Fibroblast of villous mesenchyme (primary cell): ENCODE results near the gene PSAP. TPM values are rescaled to one million over a fixed set of nuclear protein-coding genes. Genes with fewer than 3 reads are reported as not detected.

Experiments used
- DNase-seq: peaks from one replicate; pipeline ENCODE4 v3.0.0-alpha.2; 2010; ENCODE audit warnings: low read depth
- H3K4me3 ChIP-seq: 2 replicates; pipeline ENCODE4 v1.5.1; 2011; ENCODE audit warnings: low read depth, mild to moderate bottlenecking, low read length
- CTCF ChIP-seq: IDR thresholded peaks from 2 replicates; pipeline ENCODE4 v1.5.1; 2012; ENCODE audit warnings: low read depth, mild to moderate bottlenecking, low read length; ENCODE audit not compliant: insufficient read depth
- small RNA-seq: library from RNA; depleted of rRNA; stranded (forward); fragments of <200 nt; gene quantifications from one replicate; pipeline ENCODE3, GENCODE V24; 2012
- total RNA-seq: library from RNA; depleted of rRNA; stranded (reverse); fragments of >200 nt; gene quantifications from 2 replicates; pipeline ENCODE4 v1.2.3, GENCODE V29; 2012

PSAP gene
- total RNA-seq, 1 donor, result 521 TPM

GRCh38 chr10:71770789-71771188 lies 80.3 kb downstream of the PSAP start:
- H3K4me3 ChIP-seq, result no peak overlapping the region
- peak; percentile 80 for DNase-seq
- no peak for TF ChIP-seq CTCF

GRCh38 chr10:71770255-71770654 lies 80.8 kb downstream of the PSAP start:
- no peak overlapping the region for H3K4me3 ChIP-seq
- no peak for TF ChIP-seq CTCF
- peak; percentile 71 for DNase-seq

GRCh38 chr10:71769279-71769823 lies 81.7 kb downstream of the PSAP start:
- peak overlapping the region; percentile 44 for H3K4me3 ChIP-seq
- no peak for TF ChIP-seq CTCF

GRCh38 chr10:71767420-71768035 lies 83.5 kb downstream of the PSAP start:
- TF ChIP-seq CTCF, result no peak
- no peak overlapping the region for H3K4me3 ChIP-seq
- peak; percentile 55 for DNase-seq

More at GRCh38 chr10:71769279-71769823, 81.7 kb downstream of the PSAP start:
- DNase-seq, result peak; percentile 72

GRCh38 chr10:71766717-71767419 lies 84.2 kb downstream of the PSAP start:
- H3K4me3 ChIP-seq, result no peak overlapping the region
- no peak for TF ChIP-seq CTCF
- peak; percentile 94 for DNase-seq

Small RNA genes within 50 kb of the gene (small RNA-seq; reads per million reads assigned to genes)
- gene MIR7152 (not detected), gene RNU7-38P (not detected)

Other genes with a start within 250 kb of the PSAP start
- gene C10orf105, start 131.5 kb downstream of the PSAP start, total RNA-seq, result under 0.01 TPM in 1 of 2 replicates, not detected in the other
- 26.1 and 57.4 TPM in 2 replicates for gene VSIR, start 77.7 kb downstream of the PSAP start, total RNA-seq
- gene CHST3, start 113.1 kb upstream of the PSAP start, total RNA-seq, result 37.4 and 58.3 TPM in 2 replicates
- gene SPOCK2, start 237.3 kb upstream of the PSAP start, total RNA-seq, result under 0.01 TPM in 1 of 2 replicates, not detected in the other